Stimulated activated CD8-positive, alpha-beta memory T cell treated with anti-CD3 and anti-CD28 coated beads, Interleukin-2, amount 100 ng/mL, for 48 hours (primary cell): ENCODE measurements around the gene C8G.

Experiments
- DNase-seq, 2 donors: peaks; one replicate each; pipeline ENCODE4 v3.0.0-alpha.2; 2020; ENCODE audit warnings: low read depth in 2 of 2

C8G gene

DNA sequence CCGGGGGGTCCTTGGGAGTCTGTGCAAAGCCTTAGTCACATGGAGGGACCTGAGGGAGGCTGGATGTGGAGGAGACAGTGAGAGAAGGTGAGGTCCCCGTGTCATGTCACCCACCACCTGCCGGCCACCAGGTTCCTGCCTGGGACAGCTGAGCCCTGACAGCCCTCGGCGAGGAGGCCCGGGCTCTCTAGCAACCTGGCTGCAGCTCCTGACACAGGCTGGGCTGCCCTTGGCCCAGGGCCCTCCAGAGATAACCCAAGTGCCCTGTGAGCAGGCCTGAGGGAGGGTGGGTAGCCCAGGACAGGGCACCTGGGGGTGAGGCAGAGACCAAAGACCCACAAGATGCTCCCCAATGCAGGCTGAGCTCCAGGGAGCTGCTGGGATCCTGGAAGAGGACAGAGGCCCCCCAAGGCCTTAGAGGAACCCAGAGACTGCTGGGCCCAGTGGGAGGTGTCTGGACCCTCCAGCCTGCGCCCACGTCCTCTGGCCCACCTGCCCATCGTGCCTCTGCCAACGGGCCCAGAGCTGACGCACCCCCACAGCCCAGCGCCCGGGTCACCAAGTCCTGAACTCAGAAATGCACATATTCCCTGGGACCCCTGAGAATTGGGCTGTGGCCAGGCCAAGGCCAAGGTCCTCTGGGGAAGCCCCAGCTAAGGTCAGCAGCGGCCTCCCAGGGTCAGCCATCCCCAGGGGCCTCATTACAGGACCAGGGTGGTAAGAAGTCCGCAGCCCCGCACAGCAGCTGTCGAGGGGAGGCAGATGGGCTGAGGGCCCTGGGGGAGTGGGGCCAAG is 23.5 kb downstream of the C8G start:
- DNase-seq: no peak

DNA sequence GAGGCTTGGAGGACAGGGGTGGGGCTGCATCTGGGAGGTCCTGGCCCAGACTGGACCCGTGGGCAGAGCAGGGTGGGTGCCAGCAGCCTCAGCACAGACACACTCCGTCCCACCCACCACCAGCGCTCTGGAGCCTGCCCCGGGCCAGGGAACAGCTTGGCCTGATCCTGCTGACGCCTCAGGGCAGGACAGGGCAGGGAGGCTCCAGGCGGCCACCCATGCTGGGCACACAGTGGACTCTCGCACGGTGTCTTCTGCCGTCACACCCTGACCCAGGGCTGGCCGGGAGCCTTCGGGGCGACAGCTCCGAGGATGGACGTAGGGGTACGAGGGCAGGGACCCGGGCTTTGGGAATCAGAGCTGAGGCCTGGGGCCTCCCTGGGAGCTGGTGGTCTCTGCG is 24.1 kb downstream of the C8G start:
- no peak for DNase-seq

DNA sequence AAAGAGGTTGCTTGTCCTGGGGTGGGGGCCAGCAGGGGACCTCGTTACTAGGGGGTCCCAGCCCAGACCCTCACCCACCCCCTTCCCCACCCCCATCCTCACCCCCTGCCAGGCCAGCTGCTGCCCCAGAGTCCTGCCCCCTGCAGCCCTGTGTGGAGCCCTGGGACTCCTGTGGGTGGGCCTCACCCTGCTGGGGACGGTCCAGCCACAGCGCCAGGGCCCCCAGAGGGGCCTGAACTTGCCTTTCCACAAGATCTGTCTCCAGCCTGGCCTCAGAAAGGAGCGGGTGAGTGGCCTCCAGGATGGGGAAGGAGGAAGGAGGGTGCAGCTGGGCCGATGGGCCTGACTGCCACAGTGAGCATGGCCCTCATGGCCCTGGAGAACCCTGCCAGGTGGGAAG is 24.7 kb downstream of the C8G start:
- DNase-seq: no peak

GRCh38 chr9:136970361-136970760 is 25.3 kb downstream of the C8G start:
- DNase-seq: no peak

- no peak for DNase-seq
Measured at GRCh38 chr9:136971746-136972145, 26.7 kb downstream of the C8G start.

DNA sequence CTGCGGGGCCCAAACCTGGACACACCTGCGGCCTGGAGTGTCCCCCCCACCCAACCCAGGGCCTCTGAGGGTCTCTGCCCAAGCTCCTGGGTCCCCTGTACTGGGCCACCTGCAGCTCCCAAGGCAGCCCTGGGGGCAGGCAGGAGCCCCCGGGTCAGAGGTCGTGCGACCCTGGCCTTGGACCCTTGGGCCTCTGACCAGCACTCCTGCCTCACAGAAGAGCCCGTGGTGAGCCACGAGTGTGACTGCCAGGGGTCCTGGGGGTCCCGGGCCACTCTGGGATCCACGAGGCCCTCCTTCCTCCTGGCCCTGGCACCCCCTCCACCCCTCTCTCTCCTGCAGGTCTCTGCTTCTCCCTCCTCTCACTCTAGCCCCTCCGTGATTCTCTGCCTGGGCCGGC is 27.3 kb downstream of the C8G start:
- DNase-seq: no peak

- DNase-seq: no peak
Measured at GRCh38 chr9:136972743-136973142, 27.7 kb downstream of the C8G start.

DNA sequence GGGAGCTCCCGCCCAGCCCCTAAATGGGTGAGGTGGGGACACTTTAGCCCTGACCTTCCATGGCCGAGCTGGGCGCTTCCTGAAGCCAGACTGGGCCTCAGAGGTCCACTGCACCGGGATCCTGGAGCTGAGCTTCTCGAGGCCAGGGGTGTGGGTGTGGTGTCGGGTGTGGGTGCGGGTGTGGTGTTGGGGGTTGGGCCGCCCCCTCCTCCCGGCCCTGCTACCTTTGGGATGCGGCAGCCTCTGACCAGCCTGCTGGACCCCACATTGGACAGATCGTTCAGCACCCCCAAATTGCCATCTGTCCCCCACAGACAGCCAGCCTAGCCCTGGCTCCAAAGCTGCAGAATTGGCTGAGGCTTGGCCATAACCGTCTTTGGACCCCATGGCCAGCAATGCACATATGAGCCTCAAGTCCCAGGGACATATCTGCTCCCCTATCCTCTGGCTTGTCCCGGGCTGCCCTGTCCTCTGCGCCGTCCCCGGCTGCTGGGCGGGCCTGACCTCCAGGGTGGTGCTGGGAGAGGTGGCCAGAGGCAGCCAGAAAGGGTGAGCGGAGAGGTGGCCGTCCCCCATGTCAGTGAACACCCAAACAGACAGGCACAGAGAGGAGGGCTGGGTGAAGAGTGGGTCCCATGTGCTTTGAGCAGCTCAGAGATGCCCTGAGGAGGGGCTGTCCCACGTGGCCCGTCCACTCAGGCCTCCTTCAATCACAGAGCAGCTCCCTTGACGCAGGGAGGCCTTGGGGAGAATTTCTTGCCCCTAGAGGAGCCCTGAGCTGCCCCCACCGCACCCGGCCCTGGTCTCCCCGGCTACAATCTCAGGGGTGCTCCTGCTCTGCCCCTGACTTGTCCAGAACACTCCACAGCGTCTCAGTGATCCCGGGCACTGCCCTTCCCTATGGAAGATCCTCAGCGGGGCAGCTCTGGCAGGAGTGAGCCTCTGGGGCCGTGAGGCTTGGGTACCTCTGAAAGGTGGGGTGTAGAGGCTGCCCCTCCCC is 28.9 kb downstream of the C8G start:
- no peak for DNase-seq

- no peak for DNase-seq
Measured at GRCh38 chr9:136974817-136975535, 29.9 kb downstream of the C8G start.

DNA sequence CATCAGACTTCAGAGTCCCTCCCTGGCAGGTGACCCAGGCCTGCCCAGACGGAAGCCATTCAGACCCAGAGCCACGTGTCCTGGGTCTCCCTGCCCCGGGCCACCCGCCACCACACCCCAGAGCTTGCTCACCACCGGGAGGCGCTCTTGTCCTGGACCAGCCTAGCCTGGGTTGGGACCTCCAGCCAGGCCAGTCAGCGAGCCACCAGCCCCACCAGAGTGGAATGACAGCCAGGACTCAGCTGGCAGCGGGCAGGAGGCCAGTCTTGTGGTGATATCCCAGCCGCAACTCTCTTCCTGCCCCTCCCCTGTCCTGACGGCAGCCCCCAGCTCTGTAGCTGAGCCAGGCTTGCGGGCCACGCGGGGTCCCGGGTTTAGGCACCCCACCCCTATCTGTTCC is 30.6 kb downstream of the C8G start:
- DNase-seq: peak in 1 of 2 donors; percentile 36

DNA sequence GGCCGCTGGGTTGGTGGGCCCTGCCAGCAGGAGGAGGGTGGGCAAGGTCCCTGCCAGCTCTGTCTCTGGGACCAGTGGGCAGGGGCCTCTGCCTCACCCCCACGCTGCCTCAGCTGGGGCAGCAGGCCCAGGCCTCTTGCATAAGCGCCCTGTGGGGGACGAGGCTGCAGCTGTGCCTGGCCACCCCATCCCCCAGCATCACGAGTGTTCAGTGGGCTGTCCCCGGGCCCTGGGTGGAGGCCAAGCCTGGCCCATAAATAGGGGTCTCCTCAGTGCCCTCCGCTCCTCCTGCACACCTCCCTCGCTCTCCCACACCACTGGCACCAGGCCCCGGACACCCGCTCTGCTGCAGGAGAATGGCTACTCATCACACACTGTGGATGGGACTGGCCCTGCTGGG is 32.2 kb downstream of the C8G start, which contains the start of gene PTGDS:
Gene PTGDS, plus strand, starts transcription at position 282 of the 400 bp plus-strand sequence. Its CDS starts 75 bp downstream, at position 357.
- no peak for DNase-seq

- DNase-seq: no peak
Measured at GRCh38 chr9:136977649-136978072, 32.6 kb downstream of the C8G start.

DNA sequence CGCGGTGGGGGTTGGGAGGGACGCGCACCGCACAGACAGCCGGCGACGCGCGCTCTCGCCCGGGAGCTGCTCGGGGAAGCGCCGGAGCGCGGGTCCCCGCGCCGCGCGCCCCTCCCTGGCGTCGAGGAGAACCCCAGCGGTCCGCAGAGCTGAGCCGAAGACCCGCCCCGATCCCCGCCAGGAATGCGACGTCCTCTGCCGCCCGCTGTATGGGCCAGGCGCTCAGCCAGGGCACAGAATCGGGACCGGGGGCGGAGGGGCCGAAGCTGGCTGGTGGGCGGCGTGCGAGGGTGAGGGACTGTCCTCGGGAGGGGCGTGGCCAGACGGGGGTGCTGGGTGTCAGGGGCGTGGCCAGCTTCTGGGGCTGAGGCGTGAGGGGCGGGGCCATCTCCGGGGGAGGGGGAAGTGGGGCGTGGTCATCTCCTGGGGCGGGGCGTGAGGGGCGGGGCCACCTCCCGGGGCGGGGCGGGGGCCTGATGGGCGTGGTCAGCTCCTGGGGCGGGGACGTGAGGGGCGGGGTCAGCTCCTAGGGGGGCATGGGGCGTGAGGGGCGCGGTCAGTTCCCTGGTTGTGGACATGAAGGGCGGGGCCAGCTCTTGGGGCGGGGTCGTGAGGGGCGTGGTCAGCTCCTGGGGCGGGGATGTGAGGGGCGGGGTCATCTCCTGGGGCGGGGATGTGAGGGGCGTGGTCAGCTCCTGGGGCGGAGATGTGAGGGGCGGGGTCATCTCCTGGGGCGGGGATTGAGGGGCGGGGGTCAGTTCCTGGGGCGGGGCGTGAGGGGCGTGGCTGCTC is 33.2 kb downstream of the C8G start:
- peak; percentile 61 to 63 for DNase-seq

DNA sequence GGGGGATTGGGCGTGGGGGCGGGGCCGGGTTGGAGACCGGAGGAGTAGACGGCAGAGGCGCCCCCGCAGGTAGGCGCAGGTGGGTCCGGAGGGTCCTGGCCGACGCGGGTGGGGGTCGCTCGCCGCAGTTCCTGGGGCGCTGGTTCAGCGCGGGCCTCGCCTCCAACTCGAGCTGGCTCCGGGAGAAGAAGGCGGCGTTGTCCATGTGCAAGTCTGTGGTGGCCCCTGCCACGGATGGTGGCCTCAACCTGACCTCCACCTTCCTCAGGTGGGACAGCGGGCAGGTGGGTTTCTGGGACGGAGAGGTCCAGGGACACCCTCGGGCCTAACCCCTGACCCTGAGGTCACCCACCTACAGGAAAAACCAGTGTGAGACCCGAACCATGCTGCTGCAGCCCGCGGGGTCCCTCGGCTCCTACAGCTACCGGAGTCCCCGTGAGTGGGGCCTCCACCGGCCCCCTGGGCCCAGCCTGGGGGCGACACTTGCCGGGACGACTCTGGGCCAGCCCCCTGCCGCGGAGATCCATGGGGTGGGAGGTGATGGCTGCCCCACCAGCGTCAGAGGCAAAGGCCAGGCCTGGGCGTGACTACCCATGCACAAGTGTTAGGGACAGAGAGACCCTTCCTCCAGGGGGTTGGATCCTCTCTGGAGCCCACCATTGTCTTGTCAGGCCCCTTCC is 34.0 kb downstream of the C8G start:
- DNase-seq: no peak

DNA sequence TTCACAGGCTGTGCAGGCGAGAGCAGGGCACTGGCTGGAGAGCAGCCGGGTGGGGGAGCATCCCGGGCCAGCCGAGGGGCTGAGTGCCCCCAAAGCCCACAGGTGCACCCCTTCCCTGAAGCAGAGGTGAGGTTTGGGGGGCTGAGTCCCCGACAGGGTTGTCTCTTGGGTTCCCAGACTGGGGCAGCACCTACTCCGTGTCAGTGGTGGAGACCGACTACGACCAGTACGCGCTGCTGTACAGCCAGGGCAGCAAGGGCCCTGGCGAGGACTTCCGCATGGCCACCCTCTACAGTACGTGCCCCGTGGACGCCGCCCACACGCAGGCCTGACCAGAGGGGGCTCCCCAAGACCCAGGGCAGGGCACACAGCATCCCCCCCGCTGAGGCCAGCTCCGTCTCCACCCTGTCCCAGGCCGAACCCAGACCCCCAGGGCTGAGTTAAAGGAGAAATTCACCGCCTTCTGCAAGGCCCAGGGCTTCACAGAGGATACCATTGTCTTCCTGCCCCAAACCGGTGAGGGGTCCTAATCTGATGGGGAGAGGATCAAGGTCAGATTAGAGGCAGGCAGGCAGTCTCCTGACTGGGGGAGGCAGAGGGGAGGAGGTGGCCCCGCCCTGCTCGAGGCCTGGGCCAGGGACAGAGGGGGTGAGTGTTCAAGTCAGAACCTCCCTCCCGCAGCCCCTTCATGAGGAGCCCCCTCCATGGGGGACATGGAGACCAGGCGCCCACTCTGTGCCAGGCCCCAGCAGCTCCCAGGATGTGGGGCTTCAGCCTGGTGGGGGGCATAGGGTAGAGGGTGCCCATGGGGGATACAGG is 34.9 kb downstream of the C8G start:
- DNase-seq: no peak

GRCh38 chr9:136980669-136981478 is 35.8 kb downstream of the C8G start:
- DNase-seq: no peak

DNA sequence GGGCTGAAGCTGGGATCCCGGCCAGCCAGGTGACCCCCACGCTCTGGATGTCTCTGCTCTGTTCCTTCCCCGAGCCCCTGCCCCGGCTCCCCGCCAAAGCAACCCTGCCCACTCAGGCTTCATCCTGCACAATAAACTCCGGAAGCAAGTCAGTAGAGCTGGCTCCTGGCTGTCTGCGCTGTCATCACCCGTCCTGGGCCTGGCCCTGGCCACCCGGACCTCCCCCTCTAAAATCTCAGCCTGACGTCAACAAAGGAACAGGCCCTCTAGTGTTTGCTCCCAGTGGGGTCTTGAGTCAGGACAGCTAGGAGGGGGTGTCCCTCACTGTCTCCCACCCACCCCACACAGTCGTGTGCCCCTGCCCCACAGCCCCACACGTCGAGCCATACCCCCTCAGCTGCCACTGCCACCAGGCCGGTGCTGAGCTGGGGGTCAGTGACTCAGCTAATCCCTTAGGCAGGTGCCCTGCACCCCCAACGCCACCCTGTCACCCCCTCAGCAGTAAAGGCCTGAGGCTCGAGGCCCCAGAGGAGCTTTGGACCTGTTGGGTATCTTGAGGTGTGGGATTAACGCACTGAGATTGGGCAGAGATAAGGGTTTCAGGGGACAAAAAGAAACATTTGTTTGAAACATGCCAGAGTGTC is 36.7 kb downstream of the C8G start:
- DNase-seq: no peak
